Measurements from ENCODE around the gene PRL.

PRL gene

GRCh38 chr6:22296067-22296466, 769 bp downstream of the PRL start:
- DNase-seq (ENCODE audit: extremely low spot score, insufficient read length, low read depth) (no peak), FAIRE-seq (no peak)

GRCh38 chr6:22295145-22295544, 1.7 kb downstream of the PRL start:
- DNase-seq (ENCODE audit: extremely low spot score, insufficient read length, low read depth) (no peak), FAIRE-seq (no peak)

- DNase-seq (ENCODE audit: extremely low spot score, insufficient read length, low read depth) (no peak), FAIRE-seq (no peak)
Observed at GRCh38 chr6:22294301-22294700, 2.5 kb downstream of the PRL start.

- FAIRE-seq, result no peak
- DNase-seq (ENCODE audit: extremely low spot score, insufficient read length, low read depth), result no peak
Observed at GRCh38 chr6:22290045-22290444, 6.8 kb downstream of the PRL start.

- FAIRE-seq (no peak), DNase-seq (ENCODE audit: extremely low spot score, insufficient read length, low read depth) (no peak)
Observed at GRCh38 chr6:22288721-22289120, 8.1 kb downstream of the PRL start.

GRCh38 chr6:22284666-22285065, 12.2 kb downstream of the PRL start:
- DNase-seq (ENCODE audit: extremely low spot score, insufficient read length, low read depth) (no peak), FAIRE-seq (no peak)

- FAIRE-seq (no peak), DNase-seq (ENCODE audit: extremely low spot score, insufficient read length, low read depth) (no peak)
Observed at GRCh38 chr6:22281341-22282085, 15.3 kb downstream of the PRL start.

- DNase-seq (ENCODE audit: extremely low spot score, insufficient read length, low read depth) (no peak), FAIRE-seq (no peak)
Observed at GRCh38 chr6:22279427-22279826, 17.4 kb downstream of the PRL start.

GRCh38 chr6:22271081-22271480, 25.8 kb downstream of the PRL start:
- FAIRE-seq (no peak), DNase-seq (ENCODE audit: extremely low spot score, insufficient read length, low read depth) (no peak)

- no peak for FAIRE-seq
- no peak for DNase-seq (ENCODE audit: extremely low spot score, insufficient read length, low read depth)
Observed at GRCh38 chr6:22263748-22264147, 33.1 kb downstream of the PRL start.

GRCh38 chr6:22254886-22255285, 42.0 kb downstream of the PRL start:
- FAIRE-seq, result no peak
- DNase-seq (ENCODE audit: extremely low spot score, insufficient read length, low read depth), result no peak

- no peak for FAIRE-seq
Observed at GRCh38 chr6:22253955-22254655, 42.7 kb downstream of the PRL start.

GRCh38 chr6:22251348-22251747, 45.5 kb downstream of the PRL start:
- FAIRE-seq (no peak), DNase-seq (ENCODE audit: extremely low spot score, insufficient read length, low read depth) (no peak)

More at GRCh38 chr6:22253955-22254655, 42.7 kb downstream of the PRL start:
- DNase-seq (ENCODE audit: extremely low spot score, insufficient read length, low read depth), result no peak

GRCh38 chr6:22250486-22250885, 46.4 kb downstream of the PRL start:
- FAIRE-seq, result no peak
- no peak for DNase-seq (ENCODE audit: extremely low spot score, insufficient read length, low read depth)

- FAIRE-seq (no peak), DNase-seq (ENCODE audit: extremely low spot score, insufficient read length, low read depth) (no peak)
Observed at GRCh38 chr6:22249711-22250350, 47.0 kb downstream of the PRL start.

GRCh38 chr6:22248513-22249308, 48.1 kb downstream of the PRL start:
- FAIRE-seq (no peak), DNase-seq (ENCODE audit: extremely low spot score, insufficient read length, low read depth) (no peak)

- no peak for DNase-seq (ENCODE audit: extremely low spot score, insufficient read length, low read depth)
- FAIRE-seq, result no peak
Observed at GRCh38 chr6:22247916-22248482, 48.8 kb downstream of the PRL start.

- FAIRE-seq (no peak), DNase-seq (ENCODE audit: extremely low spot score, insufficient read length, low read depth) (no peak)
Observed at GRCh38 chr6:22240025-22240424, 56.8 kb downstream of the PRL start.

GRCh38 chr6:22239261-22239921, 57.4 kb downstream of the PRL start:
- FAIRE-seq (no peak), DNase-seq (ENCODE audit: extremely low spot score, insufficient read length, low read depth) (no peak)

GRCh38 chr6:22238861-22239260, 58.0 kb downstream of the PRL start:
- no peak for FAIRE-seq

More at GRCh38 chr6:22238861-22239260, 58.0 kb downstream of the PRL start:
- no peak for DNase-seq (ENCODE audit: extremely low spot score, insufficient read length, low read depth)

Measured in GM18507 (cell line).